ENCODE measurements around the gene CDH2. TPM values are rescaled to one million over a fixed set of nuclear protein-coding genes. Genes with fewer than 3 reads are reported as not detected.
"Not testable (repeated sequence)": the region's sequence is repeated elsewhere in the genome, so short reads cannot be mapped to it uniquely, and the experiment has no call there.

The CDH2 gene
- total RNA-seq, 1 experiment from 2014 or later, result 14.6 TPM

GRCh38 chr18:27921392-27921791 lies 255.5 kb downstream of the CDH2 start:
- H3K9me3 Mint-ChIP-seq (ENCODE audit: unreplicated experiment), result no peaks in the 10 kb centered on the region
- BruUV-seq (replicated peaks), result no TSS peak
- H3K4me3 Mint-ChIP-seq (ENCODE audit: unreplicated experiment), result no peak overlapping the region
- TF ChIP-seq CTCF (IDR thresholded peaks at IDR 0.05; ENCODE audit: unreplicated experiment), result no peak
- CTCF ChIA-PET, result interaction anchor here (0.6 kb wide), 1 partner anchor 78 kb away, joined by 3 read pairs; no protein-coding TSS in a partner anchor
- no peaks in the 10 kb centered on the region for H3K36me3 Mint-ChIP-seq (ENCODE audit: insufficient read depth, unreplicated experiment)
- no peak for DNase-seq (ENCODE audit: unreplicated experiment)
- no peaks in the 10 kb centered on the region for H3K27me3 Mint-ChIP-seq (ENCODE audit: insufficient read depth, unreplicated experiment)
- intact Hi-C loops (cut with micrococcal nuclease), result no loop called here
- H3K27ac Mint-ChIP-seq (ENCODE audit: low read depth, unreplicated experiment), result no peak overlapping the region
- peaks cover 7% of the 10 kb centered on the region for H3K4me1 Mint-ChIP-seq (ENCODE audit: insufficient read depth, unreplicated experiment)
- POLR2A ChIA-PET, result no interaction called here

GRCh38 chr18:27920836-27921235 lies 256.1 kb downstream of the CDH2 start:
- intact Hi-C loops (cut with micrococcal nuclease), result no loop called here
- Mint-ChIP-seq H3K36me3 (ENCODE audit: insufficient read depth, unreplicated experiment) (no peaks in the 10 kb centered on the region), H3K27me3 (ENCODE audit: insufficient read depth, unreplicated experiment) (no peaks in the 10 kb centered on the region), H3K4me3 (ENCODE audit: unreplicated experiment) (no peak overlapping the region), H3K27ac (ENCODE audit: low read depth, unreplicated experiment) (no peak overlapping the region), H3K9me3 (ENCODE audit: unreplicated experiment) (no peaks in the 10 kb centered on the region), H3K4me1 (ENCODE audit: insufficient read depth, unreplicated experiment) (peaks cover 7% of the 10 kb centered on the region)
- BruUV-seq (replicated peaks), result no TSS peak
- CTCF ChIA-PET, result no interaction called here
- POLR2A ChIA-PET, result no interaction called here
- no peak for DNase-seq (ENCODE audit: unreplicated experiment)
- TF ChIP-seq CTCF (IDR thresholded peaks at IDR 0.05; ENCODE audit: unreplicated experiment), result no peak

GRCh38 chr18:27906189-27906588 lies 270.7 kb downstream of the CDH2 start:
- H3K4me3 Mint-ChIP-seq (ENCODE audit: unreplicated experiment); DNase-seq (ENCODE audit: unreplicated experiment); POLR2A ChIA-PET; intact Hi-C loops (cut with micrococcal nuclease); H3K27ac Mint-ChIP-seq (ENCODE audit: low read depth, unreplicated experiment); H3K9me3 Mint-ChIP-seq (ENCODE audit: unreplicated experiment); CTCF ChIA-PET; H3K4me1 Mint-ChIP-seq (ENCODE audit: insufficient read depth, unreplicated experiment); H3K36me3 Mint-ChIP-seq (ENCODE audit: insufficient read depth, unreplicated experiment); BruUV-seq (replicated peaks); H3K27me3 Mint-ChIP-seq (ENCODE audit: insufficient read depth, unreplicated experiment): not testable (repeated sequence)

GRCh38 chr18:27903906-27904305 lies 273.0 kb downstream of the CDH2 start:
- Mint-ChIP-seq H3K27ac (ENCODE audit: low read depth, unreplicated experiment) (no peak overlapping the region), H3K4me1 (ENCODE audit: insufficient read depth, unreplicated experiment) (no peaks in the 10 kb centered on the region)
- BruUV-seq (replicated peaks), result no TSS peak

More at GRCh38 chr18:27903906-27904305, 273.0 kb downstream of the CDH2 start:
- H3K9me3 Mint-ChIP-seq (ENCODE audit: unreplicated experiment), result peaks cover 3% of the 10 kb centered on the region
- CTCF ChIA-PET, result interaction anchor here (0.8 kb wide), 1 partner anchor 159 kb away, joined by 3 read pairs; no protein-coding TSS in a partner anchor
- TF ChIP-seq CTCF (IDR thresholded peaks at IDR 0.05; ENCODE audit: unreplicated experiment), result no peak
- peaks cover 7% of the 10 kb centered on the region for H3K36me3 Mint-ChIP-seq (ENCODE audit: insufficient read depth, unreplicated experiment)
- POLR2A ChIA-PET, result no interaction called here
- no peaks in the 10 kb centered on the region for H3K27me3 Mint-ChIP-seq (ENCODE audit: insufficient read depth, unreplicated experiment)
- H3K4me3 Mint-ChIP-seq (ENCODE audit: unreplicated experiment), result no peak overlapping the region
- DNase-seq (ENCODE audit: unreplicated experiment), result no peak
- intact Hi-C loops (cut with micrococcal nuclease), result no loop called here

Measured in MCF 10A (cell line).